DOHH2 (cell line): ENCODE results near the gene SLC25A1.

Source experiments
- H3F3A ChIP-seq: fragments of 200-600 bp; sonication (generic), shearing (Covaris generic); 2 replicates; pipeline ENCODE4 v1.6.0; 2016; ENCODE audit warnings: antibody characterized with exemption, mild to moderate bottlenecking; ENCODE audit not compliant: control insufficient read depth, insufficient read depth
- H3K27ac ChIP-seq: fragments of 200-600 bp; sonication (generic); 2 replicates; pipeline ENCODE4 v1.5.1; 2014; ENCODE audit warnings: low read depth, mild to moderate bottlenecking, low read length, moderate library complexity
- H3K27me3 ChIP-seq: fragments of 200-600 bp; sonication (generic); 2 replicates; pipeline ENCODE4 v1.6.1; 2014; ENCODE audit warnings: mild to moderate bottlenecking, low read length, mixed read lengths; ENCODE audit not compliant: control insufficient read depth
- H3K36me3 ChIP-seq: fragments of 200-600 bp; sonication (generic); 2 replicates; pipeline ENCODE4 v1.6.1; 2014; ENCODE audit warnings: mild to moderate bottlenecking, low read length, moderate library complexity, mixed read lengths; ENCODE audit not compliant: control insufficient read depth
- H3K4me1 ChIP-seq: fragments of 200-600 bp; sonication (generic); 2 replicates; pipeline ENCODE4 v1.6.1; 2014; ENCODE audit warnings: mild to moderate bottlenecking, low read length, mixed read lengths; ENCODE audit not compliant: control insufficient read depth
- H3K4me2 ChIP-seq: fragments of 200-600 bp; sonication (generic); 2 replicates; pipeline ENCODE4 v1.6.0; 2014; ENCODE audit warnings: mild to moderate bottlenecking, low read length, moderate library complexity
- H3K4me3 ChIP-seq: fragments of 200-600 bp; sonication (generic); 2 replicates; pipeline ENCODE4 v1.5.1; 2014; ENCODE audit warnings: mild to moderate bottlenecking, low read length, mixed read lengths
- H3K79me2 ChIP-seq: fragments of 200-600 bp; sonication (generic); 2 replicates; pipeline ENCODE4 v1.6.1; 2014; ENCODE audit warnings: mild to moderate bottlenecking, low read length, mixed read lengths; ENCODE audit not compliant: control insufficient read depth
- H3K9me2 ChIP-seq: fragments of 200-600 bp; sonication (generic); replicated peaks from 2 replicates; pipeline ENCODE4 v1.6.1; 2014; ENCODE audit warnings: mild to moderate bottlenecking, low read length, mixed read lengths; ENCODE audit not compliant: control insufficient read depth
- H3K9me3 ChIP-seq: fragments of 200-600 bp; sonication (generic); 2 replicates; pipeline ENCODE4 v1.6.1; 2014; ENCODE audit warnings: antibody characterized with exemption, low read length, mixed read lengths; ENCODE audit not compliant: control insufficient read depth, insufficient read depth
- H4K20me1 ChIP-seq: fragments of 200-600 bp; sonication (generic); 2 replicates; pipeline ENCODE4 v1.6.0; 2014; ENCODE audit warnings: low read depth, mild to moderate bottlenecking, antibody characterized with exemption, low read length, moderate library complexity; ENCODE audit not compliant: control insufficient read depth, insufficient read depth
- CTCF ChIP-seq: fragments of 200-600 bp; sonication (generic); IDR thresholded peaks from one replicate; pipeline ENCODE4 v1.5.1; 2014; ENCODE audit warnings: antibody characterized with exemption, mild to moderate bottlenecking, low read depth, low read length; ENCODE audit not compliant: poor library complexity, severe bottlenecking
- EZH2phosphoT487 ChIP-seq: fragments of 200-600 bp; sonication (generic); IDR thresholded peaks from 2 replicates; pipeline ENCODE4 v1.6.1; 2017; ENCODE audit warnings: borderline replicate concordance, mild to moderate bottlenecking, antibody characterized with exemption, low read length, moderate library complexity, mixed read lengths

The SLC25A1 gene

GRCh38 chr22:19149991-19150390 lies 28.5 kb downstream of the SLC25A1 start, which contains the start of gene GSC2:
Gene GSC2, minus strand, starts transcription at chr22:19150292. Its CDS starts 9 bp downstream, at chr22:19150283.
- Histone ChIP-seq H3K79me2 (no peaks in the 10 kb centered on the region), H3K4me2 (no peak within 1 kb of the TSS), H3K36me3 (no peaks in the 10 kb centered on the region), H3K27ac (no peak within 1 kb of the TSS), H3K27me3 (peaks cover 3% of the 10 kb centered on the region; the same call in 1 of the 2 replicates), H3F3A (no peaks in the 10 kb centered on the region), H4K20me1 (no peaks in the 10 kb centered on the region), H3K9me2 (no peaks in the 10 kb centered on the region), H3K9me3 (no peaks in the 10 kb centered on the region), H3K4me3 (no peak within 1 kb of the TSS), H3K4me1 (peaks cover under 1% of the 10 kb centered on the region; the same call in 1 of the 2 replicates)
- TF ChIP-seq CTCF = no peak
- TF ChIP-seq EZH2phosphoT487 = no peak

GRCh38 chr22:19149047-19149883 lies 29.3 kb downstream of the SLC25A1 start:
- Histone ChIP-seq H4K20me1 (no peaks in the 10 kb centered on the region), H3K4me1 (peaks cover 3% of the 10 kb centered on the region; the same call in 1 of the 2 replicates), H3K27me3 (peaks cover 3% of the 10 kb centered on the region; the same call in 1 of the 2 replicates), H3F3A (no peaks in the 10 kb centered on the region), H3K4me3 (no peak overlapping the region), H3K27ac (no peak overlapping the region), H3K9me2 (no peaks in the 10 kb centered on the region), H3K36me3 (peaks cover 1% of the 10 kb centered on the region; the same call in 1 of the 2 replicates), H3K79me2 (peaks cover 2% of the 10 kb centered on the region), H3K4me2 (no peak overlapping the region), H3K9me3 (no peaks in the 10 kb centered on the region)
- no peak for TF ChIP-seq CTCF
- TF ChIP-seq EZH2phosphoT487 = no peak

GRCh38 chr22:19148417-19149046 lies 30.0 kb downstream of the SLC25A1 start:
- H3K27ac ChIP-seq = no peak overlapping the region
- H4K20me1 ChIP-seq = no peaks in the 10 kb centered on the region
- peaks cover 3% of the 10 kb centered on the region; the same call in 1 of the 2 replicates for H3K27me3 ChIP-seq
- no peaks in the 10 kb centered on the region for H3F3A ChIP-seq
- no peaks in the 10 kb centered on the region for H3K9me2 ChIP-seq
- H3K4me1 ChIP-seq = peaks cover 7% of the 10 kb centered on the region
- H3K36me3 ChIP-seq = peaks cover 3% of the 10 kb centered on the region; the same call in 1 of the 2 replicates
- H3K4me3 ChIP-seq = no peak overlapping the region
- TF ChIP-seq CTCF = no peak
- TF ChIP-seq EZH2phosphoT487 = no peak
- no peak overlapping the region for H3K4me2 ChIP-seq
- H3K9me3 ChIP-seq = no peaks in the 10 kb centered on the region
- peaks cover 10% of the 10 kb centered on the region for H3K79me2 ChIP-seq
